ENCODE results near the gene CACNA2D1.

- TF ChIP-seq POLR2A (IDR thresholded peaks at IDR 0.05) (no peak), CTCF (IDR thresholded peaks at IDR 0.05) (no peak), POLR2AphosphoS5 (IDR thresholded peaks at IDR 0.05) (no peak), EP300 (IDR thresholded peaks at IDR 0.05) (no peak)
Observed at GRCh38 chr7:82209179-82209747, 234.3 kb downstream of the CACNA2D1 start.
